NCI-H1105 treated with DMSO at 0.1 percent for 48 hours (cell line): ENCODE measurements around the gene P3H2.
"Not testable (repeated sequence)": the region's sequence is repeated elsewhere in the genome, so short reads cannot be mapped to it uniquely, and the experiment has no call there.

Experiments used
- DNase-seq: peaks from one replicate; lab custom pipeline; 2025; lab: John Stamatoyannopoulos, UW

Gene P3H2

DNA sequence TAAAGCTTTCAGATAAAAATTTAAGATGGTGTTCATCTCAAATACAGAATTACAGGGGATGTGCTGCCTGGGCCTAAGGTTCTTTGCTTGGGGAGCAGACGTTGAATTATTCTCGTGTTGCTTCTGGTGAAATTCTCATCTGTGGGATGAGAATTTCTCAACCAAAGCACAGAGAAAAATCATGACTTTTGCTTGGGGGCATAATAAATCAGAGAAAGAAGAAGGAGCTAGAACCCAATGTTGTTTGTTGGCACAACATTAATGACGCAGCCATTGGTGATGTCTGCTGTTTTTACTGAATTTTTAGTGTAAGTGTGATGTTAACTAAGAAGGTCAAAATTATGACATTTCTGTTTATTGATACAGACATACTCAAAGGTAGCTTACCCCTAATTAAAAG lies 35.7 kb downstream of the P3H2 start:
- DNase-seq: no peak

DNA sequence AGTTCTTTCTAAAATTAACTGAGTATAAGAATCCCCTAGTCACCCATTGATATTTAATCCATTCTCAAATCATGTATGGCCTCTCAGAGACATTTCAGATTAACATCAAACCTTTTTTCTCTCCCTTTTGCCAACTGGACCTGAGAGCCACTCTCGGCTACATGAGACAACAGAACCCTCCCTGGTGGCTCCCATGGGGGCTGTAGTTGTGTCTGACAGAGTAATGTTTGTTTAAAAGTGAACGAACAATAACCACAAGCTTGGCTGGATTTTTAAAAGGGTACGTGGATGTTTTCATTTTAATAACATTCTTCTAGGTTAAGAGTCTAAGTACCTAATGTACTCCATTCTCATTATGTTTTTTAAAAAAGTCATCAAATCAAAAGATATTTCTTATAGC lies 37.1 kb downstream of the P3H2 start:
- no peak for DNase-seq

DNA sequence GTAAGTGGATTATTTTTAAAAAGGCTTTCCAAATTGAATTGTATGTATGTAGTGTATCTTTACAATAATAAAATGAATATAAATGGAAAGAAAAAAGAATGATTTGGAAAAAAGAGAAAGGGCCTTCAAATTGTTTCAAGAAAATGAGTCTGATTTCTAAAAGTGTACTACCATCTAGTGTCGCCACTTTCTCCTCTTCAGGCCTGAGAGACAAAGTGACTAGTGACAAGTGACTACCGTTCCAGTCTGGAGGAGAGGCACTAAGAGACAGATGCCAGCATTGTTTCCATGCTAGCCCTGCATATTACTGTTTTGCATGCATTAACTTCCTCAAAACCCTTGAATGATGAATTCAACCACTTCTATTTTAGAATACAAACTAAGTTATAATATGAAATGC lies 39.3 kb downstream of the P3H2 start:
- DNase-seq: no peak

DNA sequence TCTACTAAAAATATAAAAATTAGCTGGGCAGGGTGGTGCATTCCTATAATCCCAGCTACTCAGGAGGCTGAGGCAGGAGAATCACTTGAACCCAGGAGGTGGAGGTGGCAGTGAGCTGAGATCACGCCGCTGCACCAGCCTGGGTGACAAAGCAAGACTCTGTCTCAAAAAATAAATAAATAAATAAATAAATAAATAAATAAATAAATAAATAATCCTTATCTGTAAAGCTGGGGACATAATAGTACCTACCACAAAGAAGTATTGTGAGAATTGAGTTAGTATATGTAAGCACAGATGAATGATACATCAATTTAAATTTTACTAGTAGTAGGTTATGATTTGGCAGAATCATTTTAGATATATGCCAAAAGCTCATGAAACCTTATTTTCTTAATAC lies 41.5 kb downstream of the P3H2 start:
- not testable (repeated sequence) for DNase-seq

DNA sequence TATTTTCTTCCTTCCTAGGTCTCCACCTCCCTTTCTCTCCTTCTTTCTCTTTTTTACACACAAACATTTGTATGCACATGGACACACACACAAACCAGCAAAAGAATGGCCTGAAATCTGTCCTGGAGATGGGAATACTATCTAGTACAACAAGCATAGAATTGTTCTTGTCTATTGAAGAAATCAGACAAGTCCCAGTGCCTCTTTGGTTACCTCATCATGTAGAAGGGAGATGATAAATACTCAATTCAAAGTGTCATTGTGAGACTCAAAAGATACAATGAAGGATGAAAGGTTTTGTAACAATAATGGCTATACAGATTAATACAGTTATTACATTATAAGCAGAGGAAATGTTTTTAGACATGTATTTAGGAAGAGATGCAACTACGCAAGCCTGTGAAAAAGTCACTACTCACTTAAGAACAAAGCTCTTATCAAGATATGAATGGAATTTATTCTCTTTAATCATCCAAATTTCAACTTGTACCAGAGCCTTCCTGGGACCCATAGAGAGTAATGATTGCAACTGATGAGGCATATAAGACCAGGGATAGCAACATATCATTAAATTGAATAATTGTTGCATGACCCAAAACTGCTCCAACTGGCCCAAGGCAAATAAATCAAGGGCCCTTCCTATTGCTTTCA lies 43.2 kb downstream of the P3H2 start:
- no peak for DNase-seq

DNA sequence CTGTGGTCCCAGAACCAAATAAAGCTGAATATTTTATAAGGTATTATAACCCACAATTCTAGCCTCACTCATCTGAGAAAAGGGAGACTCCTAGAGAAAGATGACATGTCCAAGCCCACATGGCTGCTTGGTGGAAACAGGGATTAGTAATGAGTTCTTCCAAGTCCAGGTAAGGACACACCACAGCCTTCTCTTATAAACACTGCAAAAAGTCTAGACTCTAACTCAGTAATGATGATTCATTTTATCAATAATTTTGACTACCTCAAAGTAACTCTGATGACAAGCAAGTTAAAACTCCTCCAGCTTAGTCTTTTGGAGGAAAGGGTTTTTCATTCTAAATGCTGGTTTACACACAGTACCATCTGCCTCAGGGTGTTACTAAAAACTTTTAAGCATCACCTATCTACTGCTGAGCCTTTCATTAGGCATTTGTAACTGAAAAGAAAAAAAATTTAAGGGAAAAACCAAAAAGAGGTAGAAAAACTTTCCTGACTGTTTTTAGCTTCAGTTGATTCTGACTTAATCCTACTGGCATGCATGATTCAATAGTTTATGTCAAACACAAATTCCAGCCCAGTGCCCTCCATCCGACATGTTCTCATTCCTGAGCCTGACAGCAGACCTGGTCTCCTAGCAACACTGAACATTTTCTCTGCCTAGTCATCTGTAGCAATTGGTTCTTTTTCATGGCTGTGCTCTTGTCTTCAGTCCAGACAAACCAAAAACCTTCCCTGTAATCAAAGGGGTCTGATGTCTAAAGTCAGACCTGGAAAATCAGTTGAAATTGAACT lies 43.9 kb downstream of the P3H2 start:
- DNase-seq: peak; percentile 53

DNA sequence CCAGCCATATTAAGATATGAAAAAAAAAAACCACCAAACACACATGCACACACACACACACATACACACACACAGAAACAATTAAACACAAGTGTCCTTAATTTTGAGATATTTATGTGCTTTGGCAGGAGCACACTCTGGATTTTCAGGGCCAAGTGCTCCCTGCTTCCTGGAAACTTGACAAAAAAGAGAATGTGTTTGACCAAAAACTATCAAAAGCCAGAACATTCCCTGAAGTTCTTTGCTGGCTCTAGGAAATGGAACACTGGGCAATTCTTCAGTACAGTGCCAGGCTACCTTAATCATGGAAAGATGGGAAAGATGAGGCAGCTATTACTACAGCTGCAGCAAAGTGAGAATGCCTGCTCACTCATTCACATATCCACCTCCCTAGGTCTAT lies 44.6 kb downstream of the P3H2 start:
- DNase-seq: no peak

DNA sequence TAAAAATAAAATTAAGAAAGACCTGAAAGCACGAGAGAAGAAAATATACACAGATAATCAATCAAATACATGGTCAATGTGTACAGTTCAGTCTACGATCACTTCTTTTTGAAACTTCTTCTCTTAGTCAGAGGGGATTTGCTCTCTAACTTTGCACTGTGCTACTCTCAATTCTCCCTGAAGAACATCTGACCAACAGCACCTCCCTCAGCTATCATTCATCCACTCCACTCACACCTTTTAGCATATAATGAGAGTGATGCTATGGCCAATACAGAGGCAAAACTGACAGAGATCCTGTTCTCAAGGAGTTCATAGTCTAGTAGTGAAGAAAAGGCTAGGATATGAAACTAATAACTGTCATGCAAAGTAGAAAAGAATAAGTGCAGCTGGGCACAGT lies 45.9 kb downstream of the P3H2 start:
- DNase-seq: no peak

DNA sequence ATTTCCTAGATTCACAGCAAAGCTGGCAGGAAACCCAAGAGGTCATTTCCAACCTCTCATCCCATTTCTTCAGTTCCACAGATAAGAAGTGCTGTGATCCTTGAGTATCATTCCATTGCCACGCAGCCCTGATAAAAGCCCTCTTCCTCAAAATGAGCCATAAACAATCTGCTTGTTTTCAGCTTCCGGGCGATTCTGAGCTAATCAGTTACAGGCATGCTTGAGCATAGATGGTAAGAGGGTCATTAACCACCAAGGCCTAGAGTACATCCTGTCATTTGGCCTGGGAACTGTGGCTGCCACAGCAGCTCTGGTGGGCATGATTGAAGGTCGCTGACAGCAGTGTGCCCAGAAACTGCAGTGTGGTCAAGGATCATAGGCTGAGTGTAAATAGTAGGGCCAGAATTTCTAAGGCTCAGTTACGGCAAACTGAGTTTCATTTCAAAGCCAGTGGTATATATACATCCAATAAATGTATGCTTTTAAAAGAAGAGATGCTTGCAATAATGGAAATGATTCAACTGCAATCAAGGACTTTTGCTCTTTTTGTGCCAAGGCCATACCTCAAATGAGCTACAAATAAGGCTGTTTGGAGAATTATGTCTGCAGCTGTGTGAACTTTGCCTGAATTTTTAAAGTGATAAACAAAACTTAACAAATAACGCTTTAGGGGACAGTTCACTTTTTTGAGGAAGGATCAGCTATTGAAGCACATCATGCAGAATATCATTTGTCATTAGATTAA lies 47.3 kb downstream of the P3H2 start:
- DNase-seq: peak; percentile 64

DNA sequence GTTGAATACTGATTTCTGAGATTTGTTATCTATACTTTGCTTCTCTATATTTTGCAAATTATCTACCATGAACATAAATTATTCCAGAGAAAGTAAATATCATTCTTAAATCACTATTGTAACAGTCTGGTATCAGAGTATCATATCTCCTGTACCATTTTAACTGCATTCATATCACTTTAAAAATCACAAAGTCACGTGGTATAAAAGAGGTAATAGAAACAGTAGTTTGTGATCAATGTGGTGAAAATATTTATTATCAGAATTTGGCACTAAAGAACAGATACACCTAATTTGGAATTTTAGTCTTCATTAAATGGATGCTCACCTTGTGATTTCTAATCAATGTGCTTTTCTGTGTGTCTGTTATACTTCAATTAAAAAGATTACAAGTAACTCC lies 47.8 kb downstream of the P3H2 start:
- no peak for DNase-seq

DNA sequence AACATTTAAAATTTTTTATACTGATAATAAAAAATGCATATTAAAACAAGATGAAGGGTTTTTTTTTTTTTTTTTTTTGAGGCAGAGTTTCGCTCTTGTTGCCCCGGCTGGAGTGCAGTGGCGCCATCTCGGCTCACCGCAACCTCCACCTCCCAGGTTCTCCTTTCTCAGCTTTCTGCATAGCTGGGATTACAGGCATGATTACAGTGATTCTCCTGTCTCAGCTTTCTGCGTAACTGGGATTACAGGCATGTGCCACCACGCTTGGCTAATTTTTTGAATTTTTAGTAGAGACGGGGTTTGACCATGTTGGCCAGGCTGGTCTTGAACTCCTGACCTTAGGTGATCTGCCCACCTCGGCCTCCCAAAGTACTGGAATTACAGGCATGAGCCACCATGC lies 48.8 kb downstream of the P3H2 start:
- not testable (repeated sequence) for DNase-seq

DNA sequence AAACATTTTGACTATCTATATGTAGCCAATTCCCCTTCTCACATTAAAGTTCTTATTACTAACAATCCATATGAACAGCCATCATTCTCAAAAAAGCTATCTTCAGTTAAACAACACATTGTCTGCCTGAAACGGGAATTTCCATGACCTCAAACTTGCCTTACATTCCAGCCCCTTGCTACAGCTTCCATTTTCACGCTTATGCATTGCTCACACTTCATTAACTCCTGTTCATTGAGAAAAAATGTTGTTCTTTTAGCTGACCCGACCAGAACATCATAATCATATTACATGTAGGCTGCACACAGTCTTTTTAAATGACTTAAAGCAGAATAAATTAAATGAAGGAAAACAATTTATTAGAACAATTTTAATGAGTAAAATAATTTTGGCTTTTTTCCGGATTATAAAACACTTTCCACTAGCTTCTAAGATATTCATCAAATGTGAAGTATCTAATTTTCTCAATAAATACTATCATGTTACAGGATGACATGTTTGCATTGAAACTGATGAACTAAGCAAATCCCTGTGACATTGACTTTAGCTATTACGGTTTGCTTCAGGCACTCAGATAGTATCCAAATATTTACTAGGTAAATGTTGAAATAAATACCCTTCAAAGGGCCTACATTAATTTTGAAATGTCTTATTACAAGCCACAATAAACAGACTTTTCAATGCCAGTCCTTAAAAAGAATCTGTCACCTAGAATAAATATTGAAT lies 49.9 kb downstream of the P3H2 start:
- DNase-seq: peak; percentile 38

DNA sequence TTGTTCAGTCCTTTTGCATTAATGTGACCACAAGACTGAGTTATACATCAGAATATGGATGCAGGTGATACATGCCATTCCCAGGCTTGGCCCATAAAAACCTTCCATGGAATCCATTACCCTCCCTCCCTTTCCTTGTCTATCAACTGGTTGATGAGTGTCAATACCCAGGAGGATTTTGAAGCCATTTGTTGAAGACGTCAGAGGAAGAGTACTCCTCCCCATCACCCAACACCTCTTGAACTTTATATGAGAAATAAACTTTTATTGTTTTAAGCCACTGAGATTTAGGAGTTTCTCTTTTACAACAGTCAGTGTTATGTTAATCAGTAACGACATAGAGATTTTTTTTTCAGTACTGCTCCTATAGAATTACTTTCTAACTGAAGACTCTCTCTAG lies 55.5 kb downstream of the P3H2 start:
- DNase-seq: no peak

DNA sequence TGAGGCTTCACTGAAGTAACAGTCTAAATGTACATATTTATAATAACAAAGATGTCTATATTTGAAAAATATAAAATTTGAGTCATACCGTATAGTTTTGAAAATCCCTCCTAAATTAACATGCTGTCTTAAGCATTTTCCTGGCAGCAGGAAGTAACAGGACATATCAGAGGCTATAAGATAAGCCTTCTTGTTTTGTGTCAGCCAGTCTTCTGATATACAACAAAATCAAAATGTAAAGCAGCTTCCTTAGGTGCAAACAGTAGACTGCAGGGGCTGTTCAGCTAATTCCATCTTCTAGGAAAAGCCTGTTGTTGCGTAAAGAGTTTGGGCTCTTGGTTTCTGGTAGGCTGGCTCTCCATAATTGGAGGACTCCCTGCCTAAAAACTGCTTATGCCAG lies 56.0 kb downstream of the P3H2 start:
- no peak for DNase-seq

DNA sequence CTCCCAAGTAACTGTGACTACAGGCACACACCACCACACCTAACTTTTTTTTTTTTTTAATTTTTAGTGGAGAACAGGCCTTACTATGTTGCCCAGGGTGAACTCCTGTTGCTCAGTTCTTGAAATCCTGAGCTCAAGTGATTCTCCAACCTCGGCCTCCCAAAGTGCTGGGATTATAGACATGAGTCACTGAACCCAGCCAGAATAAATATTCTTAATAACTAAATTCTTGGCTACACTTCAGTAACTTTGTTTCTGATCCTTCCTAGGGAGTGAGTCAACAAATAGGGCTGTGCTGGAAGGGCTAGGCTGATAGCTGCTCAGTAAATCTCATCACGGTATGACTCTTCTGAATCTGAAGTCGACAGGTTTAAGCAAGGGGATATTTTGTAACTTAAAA lies 56.6 kb downstream of the P3H2 start:
- DNase-seq: no peak

DNA sequence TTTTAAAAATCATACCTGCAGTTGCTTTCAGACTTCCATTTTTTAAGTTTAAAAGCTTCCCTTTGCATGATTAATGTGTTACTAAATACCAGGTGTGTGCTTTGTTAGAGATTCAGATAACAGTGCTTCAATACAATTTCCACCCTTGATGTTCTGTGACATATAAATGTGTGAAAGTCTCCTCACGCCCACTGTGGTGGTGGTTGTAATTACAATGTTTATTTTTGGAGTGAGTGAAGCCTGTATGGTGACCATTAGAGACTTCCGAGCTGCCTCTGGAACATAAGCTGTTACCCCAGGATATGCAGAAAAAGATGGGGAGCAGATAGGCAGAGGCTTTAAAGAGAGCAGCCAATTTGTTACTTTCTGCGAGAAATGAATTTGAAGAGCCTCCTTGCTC lies 57.2 kb downstream of the P3H2 start:
- no peak for DNase-seq

DNA sequence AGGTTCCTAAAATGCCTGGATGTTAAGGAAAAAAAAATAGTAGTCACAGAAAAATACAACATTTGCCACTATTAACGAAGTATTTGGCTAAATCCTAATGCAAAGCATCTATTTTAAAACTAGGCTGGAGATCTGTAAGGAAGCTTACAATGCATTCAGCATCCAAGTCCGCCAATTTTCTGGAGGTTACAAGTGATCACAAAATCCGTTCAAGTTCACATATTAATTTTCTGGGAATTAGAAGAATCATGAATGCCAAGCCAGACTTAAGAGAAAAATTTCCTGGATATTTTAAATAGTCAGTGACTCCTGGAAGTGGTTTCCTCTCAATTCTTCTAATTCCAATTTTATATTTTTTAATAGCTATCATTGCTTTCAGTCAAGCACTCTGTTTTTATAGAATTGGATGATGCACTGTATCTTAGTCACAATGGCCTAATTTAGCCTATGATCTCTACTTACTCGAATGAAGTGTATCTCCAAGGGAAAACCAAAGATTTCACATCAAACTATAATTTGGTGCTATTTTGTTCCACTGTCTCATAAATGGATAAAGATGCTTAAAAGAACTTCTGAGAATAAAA lies 60.4 kb downstream of the P3H2 start:
- no peak for DNase-seq

DNA sequence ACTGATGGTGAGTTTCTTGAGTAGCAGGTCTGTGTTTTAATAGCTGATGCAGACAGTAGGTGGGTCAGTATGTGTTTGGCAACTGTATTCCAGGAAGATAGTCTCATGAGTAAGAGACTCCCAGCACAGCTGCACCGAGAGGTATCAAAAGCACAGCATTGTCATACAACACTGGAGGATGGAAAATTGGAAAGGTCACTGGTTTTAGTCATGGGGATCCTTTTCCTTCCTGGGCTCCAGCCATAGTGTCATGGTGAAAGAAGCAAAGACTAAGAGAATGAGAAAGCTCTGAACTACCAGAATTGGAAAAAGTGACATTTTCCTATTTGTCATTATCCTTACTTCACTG lies 61.5 kb downstream of the P3H2 start:
- DNase-seq: no peak

DNA sequence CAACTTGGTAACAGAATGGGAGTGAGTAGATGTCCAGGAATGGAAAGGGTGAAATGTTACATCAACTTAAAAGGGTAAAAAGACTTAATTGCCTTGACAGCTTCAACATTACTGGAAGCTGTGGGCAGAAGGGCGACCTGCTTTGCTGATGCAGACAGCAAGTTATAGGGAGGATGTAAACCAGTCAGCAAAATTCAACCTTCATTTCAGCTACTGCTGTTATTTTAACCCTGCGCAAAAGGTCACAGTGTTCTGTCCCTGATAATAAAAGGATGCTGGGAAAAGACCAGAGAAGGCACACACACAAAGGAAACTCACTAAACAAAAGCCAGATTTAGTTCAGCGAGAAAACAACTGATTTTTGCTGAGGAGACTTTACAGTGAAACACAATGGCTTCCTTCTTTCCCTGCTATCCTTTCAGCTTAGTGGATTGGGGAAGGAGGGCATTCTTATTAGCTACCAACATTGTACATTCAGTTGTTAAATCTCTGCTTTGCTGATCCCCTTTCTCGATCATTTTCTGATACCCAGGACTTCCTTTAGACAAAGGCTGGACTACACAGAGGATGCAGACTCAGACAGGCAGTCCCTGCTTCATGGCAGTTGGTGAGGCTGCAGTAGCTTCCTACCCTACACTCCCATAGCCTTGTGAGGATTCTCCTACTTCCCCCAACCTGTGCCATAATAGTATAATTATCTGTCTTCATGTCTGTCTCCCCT lies 62.0 kb downstream of the P3H2 start:
- DNase-seq: no peak

DNA sequence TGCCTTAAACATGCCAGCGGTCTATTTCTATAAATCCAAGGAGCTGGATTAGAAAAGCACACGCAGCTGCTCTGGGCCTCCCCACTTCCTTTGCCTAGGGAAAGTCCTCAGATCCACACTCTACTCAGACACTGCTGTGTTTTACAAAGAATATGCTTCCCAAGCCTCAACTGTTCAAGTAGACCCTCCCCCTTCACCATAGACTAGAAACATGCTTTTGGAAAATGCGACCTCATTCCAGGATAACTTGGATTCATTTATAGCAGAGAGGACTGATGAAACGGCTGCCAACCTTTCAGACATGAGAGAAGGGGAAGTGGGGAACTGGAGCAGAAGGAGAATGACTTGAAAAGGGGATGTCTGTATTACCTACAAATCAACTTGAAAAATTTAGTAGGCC lies 64.0 kb downstream of the P3H2 start:
- no peak for DNase-seq

DNA sequence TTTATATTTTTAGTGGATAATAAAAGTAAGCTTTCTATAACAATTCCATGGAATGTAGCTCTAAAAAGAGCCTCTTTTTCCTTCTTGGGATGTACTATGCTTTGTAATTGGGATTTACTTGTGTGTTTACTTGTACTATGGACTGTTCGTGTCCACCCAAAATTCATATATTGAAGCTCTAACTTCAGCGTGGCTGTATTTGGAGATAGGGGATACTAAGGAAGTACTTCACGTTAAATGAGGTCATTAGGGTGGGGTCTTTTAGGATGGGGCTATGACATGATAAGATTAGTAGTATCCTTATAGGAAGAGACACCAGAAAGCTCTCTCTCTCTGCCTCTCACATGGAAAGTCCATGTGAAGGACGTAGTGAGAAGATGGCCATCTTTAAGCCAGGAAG lies 64.9 kb downstream of the P3H2 start:
- no peak for DNase-seq
